Effector CD4-positive, alpha-beta T cell (primary cell): ENCODE results near the gene SBF2.

Experiments used
- DNase-seq: peaks from one replicate; pipeline ENCODE4 v3.0.0-alpha.2; 2020

Gene SBF2

DNA sequence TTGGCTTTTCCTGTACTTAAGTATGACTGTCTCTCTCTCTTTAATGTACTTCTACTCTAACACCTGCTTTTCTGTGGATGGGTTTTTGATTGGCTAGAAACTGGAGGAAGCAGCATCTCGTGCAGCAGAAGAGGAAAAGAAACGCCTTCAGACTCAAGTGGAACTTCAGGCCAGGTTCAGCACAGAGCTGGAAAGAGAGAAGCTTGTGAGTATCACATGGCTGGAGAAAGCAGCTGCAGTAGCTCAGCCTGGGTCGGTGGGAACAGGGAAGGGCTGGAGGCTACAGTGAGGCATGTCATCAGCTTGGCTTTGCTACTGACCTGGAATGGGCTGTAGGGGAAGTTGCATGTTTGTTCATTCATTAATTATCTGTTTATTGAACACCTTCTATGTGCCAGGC is 555.9 kb downstream of the SBF2 start:
- no peak for DNase-seq

DNA sequence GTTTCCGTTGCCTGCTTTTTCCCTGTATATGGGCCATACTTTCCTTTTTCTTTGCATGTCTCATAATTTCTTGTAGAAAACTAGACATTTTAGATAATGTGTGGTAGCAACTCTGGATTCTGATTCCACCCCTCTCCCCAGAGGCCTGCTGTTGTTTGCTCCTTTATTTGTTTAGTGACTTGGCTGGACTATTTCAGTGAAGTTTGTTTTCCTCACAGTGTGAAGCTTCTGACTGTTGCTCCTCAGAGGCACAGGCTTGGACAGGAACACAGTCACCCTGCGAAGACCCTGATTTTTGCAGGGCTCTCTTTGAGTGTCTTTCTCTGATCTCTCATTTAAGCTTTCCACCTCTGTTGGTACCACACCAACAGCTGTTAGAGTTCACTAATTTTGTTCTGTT is 557.7 kb downstream of the SBF2 start:
- no peak for DNase-seq

DNA sequence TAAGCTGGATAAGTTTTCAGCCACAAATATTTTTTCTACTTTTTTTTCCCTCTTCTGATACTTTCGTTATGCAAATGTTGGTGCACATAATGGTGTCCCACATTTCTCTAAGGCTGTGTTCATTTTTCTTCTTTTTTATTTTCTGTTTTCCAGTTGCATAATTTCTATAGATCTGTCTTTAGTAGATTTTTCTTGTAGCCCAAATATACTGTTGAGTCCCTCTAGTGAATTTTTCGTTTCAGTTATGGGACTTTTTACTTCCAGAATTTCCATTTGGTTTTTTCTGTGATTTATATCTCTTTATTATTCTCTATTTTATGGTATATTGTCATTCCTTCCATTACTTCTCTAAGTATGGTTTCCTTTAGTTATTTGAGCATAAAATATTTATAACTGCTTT is 558.1 kb downstream of the SBF2 start:
- no peak for DNase-seq

DNA sequence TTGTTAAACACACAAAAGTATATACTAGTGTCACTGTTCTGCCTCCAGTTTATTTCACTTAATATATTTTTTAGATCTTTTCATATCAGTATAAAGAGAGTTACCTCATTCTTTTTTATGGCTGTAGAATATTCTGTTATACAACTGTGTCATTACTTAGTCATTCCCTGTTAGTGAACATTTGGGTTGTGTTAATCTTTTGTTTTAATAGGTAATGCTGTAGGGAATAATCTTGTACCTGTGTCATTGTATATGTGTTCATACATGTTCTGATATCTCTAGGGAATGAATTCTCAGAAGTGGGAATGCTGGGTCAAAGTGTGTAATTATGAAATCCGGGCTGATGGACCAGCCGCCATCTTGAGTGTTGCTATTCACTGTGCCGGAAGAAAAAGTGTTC is 558.8 kb downstream of the SBF2 start:
- DNase-seq: no peak

DNA sequence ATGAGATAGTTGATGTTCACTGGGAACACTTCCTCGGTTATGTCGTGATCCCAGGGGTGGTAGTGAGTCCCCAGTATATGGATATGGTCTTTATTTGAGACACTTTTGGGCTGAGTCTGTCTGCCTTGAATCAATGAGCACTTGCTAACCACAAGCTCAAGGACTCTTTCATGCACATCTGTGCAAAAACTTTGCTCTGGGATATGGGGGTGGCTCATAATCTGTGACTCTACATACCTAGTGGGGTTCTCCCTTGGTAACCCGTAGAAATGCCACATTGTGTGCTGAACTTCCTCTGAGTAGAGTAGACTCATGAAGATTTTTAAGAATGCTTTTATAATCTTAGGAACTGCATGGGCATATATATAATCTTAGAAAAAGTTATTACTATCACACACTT is 560.8 kb downstream of the SBF2 start:
- DNase-seq: no peak

DNA sequence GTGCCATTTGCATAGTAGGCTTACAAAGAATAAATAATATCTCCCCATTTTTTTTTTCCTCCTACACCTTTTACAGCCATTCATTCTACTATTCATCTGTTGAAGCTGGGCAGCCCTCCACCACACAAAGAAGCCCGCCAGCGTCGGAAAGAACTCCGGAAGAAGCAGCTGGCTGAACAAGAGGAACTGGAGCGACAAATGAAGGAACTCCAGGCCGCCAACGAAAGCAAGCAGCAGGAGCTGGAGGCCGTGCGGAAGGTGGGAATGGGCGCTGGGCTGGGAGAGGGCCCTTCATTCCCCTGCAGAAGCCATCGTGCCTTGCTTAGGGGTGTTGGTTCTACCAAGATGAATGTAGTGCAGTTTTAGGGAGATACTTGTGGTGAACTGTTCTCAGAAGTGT is 561.6 kb downstream of the SBF2 start:
- DNase-seq: no peak

DNA sequence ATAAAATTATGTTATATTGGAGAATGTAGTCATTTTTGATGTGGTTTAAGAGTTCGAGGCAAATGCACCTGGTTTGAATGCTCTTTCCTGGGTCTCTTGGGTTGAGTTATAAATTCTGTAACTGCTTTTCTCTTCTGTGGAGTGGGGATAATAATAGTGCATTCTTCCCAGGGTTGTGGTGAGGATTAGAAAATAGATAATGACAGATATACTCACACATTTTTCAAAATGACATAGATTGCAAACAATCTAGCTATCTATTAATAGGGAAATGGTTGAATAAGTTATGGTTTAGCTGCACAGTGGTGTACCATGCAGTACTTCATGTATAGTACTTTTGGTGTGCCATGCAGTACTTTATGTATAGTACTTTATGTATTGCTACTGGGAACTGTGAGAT is 562.8 kb downstream of the SBF2 start:
- no peak for DNase-seq
